HepG2 (cell line): ENCODE measurements around the gene GPR15LG. TPM values are rescaled to one million over a fixed set of nuclear protein-coding genes. Genes with fewer than 3 reads are reported as not detected.

Experiments
- ATAC-seq: fragments of 200-7000 bp; cut with Tn5 transposase; 3 replicates; pipeline ENCODE4 v1.9.1; 2020; ENCODE audit warnings: mild to moderate bottlenecking, moderate library complexity
- BruUV-seq: library from RNA; stranded (reverse); fragments of 400-500 nt; replicated peaks from 2 replicates; lab custom pipeline; 2021; lab: Mats Ljungman, UMichigan
- CTCF ChIA-PET: fragments of 300-600 bp; formaldehyde crosslinking; extraction: SDS; loops from one replicate; lab custom pipeline; 2021; ENCODE audit warnings: low total read pairs, inconsistent platforms, low intra/inter-chr PET ratio; lab: Yijun Ruan, JAX
- POLR2A ChIA-PET: fragments of 350-600 bp; sonication (Branson Sonifier 250); formaldehyde crosslinking; loops from one replicate; lab custom pipeline; 2020; ENCODE audit warnings: antibody characterized with exemption, inconsistent platforms; lab: Yijun Ruan, JAX
- DNase-seq: peaks from one replicate; pipeline ENCODE4 v3.0.0-alpha.2; 2015; ENCODE audit warnings: low spot score
- FAIRE-seq: peaks from 3 replicates; lab custom pipeline; 2011; peaks lifted over from hg19 to GRCh38; lab: Jason Lieb, UNC
- H2AFZ ChIP-seq: one replicate; pipeline ENCODE4 v1.6.1; 2011; ENCODE audit warnings: low read length, inconsistent platforms
- H3K27ac ChIP-seq: fragments of 300-600 bp; 3 replicates; pipeline ENCODE4 v1.8.0; 2011; ENCODE audit warnings: mixed run types, mild to moderate bottlenecking, mixed read lengths, low read length, inconsistent platforms; ENCODE audit not compliant: insufficient read depth; ENCODE audit errors: extremely low read length
- H3K27me3 ChIP-seq, 2 experiments: fragments of 200-600 bp in 1 of 2; 2 replicates in 1 of 2; 3 replicates in 1 of 2; pipeline versions ENCODE4 v1.6.0 to v1.8.0; 2011; ENCODE audit warnings: low read length in 2 of 2, mild to moderate bottlenecking in 2 of 2, moderate library complexity in 2 of 2, inconsistent platforms in 1 of 2; ENCODE audit not compliant: insufficient read depth in 2 of 2, control insufficient read depth in 1 of 2
- H3K36me3 ChIP-seq, 2 experiments: fragments of 200-600 bp in 1 of 2; replicated peaks in 1 of 2; 2 replicates in 1 of 2; 3 replicates in 1 of 2; pipeline versions ENCODE4 v1.5.1 to v1.8.0; 2011; ENCODE audit warnings: low read length in 2 of 2, inconsistent platforms in 1 of 2; ENCODE audit not compliant: insufficient read depth in 2 of 2, control insufficient read depth in 1 of 2
- H3K4me1 ChIP-seq: 2 replicates; pipeline ENCODE4 v1.5.1; 2012; ENCODE audit warnings: low read length, inconsistent platforms; ENCODE audit not compliant: insufficient read depth
- H3K4me2 ChIP-seq: 2 replicates; pipeline ENCODE4 v1.6.0; 2011; ENCODE audit warnings: low read depth, low read length, inconsistent platforms
- H3K4me3 ChIP-seq, 3 experiments: fragments of 200-600 bp in 1 of 3; sonication (generic), shearing (Covaris generic) in 1 of 3; replicated peaks in 1 of 3; 2 replicates each; pipeline ENCODE4 v1.5.1; 2011 to 2016; ENCODE audit warnings: low read length in 3 of 3, inconsistent platforms in 2 of 3, low read depth in 2 of 3, mild to moderate bottlenecking in 2 of 3, control low read depth in 1 of 3, mixed read lengths in 1 of 3; ENCODE audit not compliant: insufficient read depth in 1 of 3
- H3K79me2 ChIP-seq: one replicate; pipeline ENCODE4 v1.6.1; 2011; ENCODE audit warnings: low read length, inconsistent platforms; ENCODE audit not compliant: insufficient read depth
- H3K9ac ChIP-seq: 2 replicates; pipeline ENCODE4 v1.6.0; 2011; ENCODE audit warnings: mild to moderate bottlenecking, low read depth, low read length, inconsistent platforms; ENCODE audit not compliant: insufficient read depth
- H3K9me3 ChIP-seq: 2 replicates; pipeline ENCODE4 v1.5.1; 2012; ENCODE audit warnings: mild to moderate bottlenecking, low read length
- H4K20me1 ChIP-seq: 2 replicates; pipeline ENCODE4 v1.6.0; 2011; ENCODE audit warnings: inconsistent platforms, mild to moderate bottlenecking, low read length, moderate library complexity; ENCODE audit not compliant: insufficient read depth
- ADNP ChIP-seq: sonication (generic); formaldehyde crosslinking; IDR thresholded peaks from 2 replicates; pipeline ENCODE4 v1.4.0; 2020; ENCODE audit warnings: missing genetic modification reagents
- FOSL1 ChIP-seq: sonication (generic); formaldehyde crosslinking; IDR thresholded peaks from 2 replicates; pipeline ENCODE4 v1.9.0; 2021; ENCODE audit warnings: missing genetic modification reagents, borderline replicate concordance
- GMEB2 ChIP-seq: IDR thresholded peaks from 2 replicates; pipeline ENCODE4 v1.6.1; 2016; ENCODE audit warnings: missing biosample characterization, missing genetic modification reagents, low read depth
- ONECUT2 ChIP-seq: sonication (generic); formaldehyde crosslinking; IDR thresholded peaks from 2 replicates; pipeline ENCODE4 v1.4.0; 2020; ENCODE audit warnings: missing genetic modification reagents
- PLSCR1 ChIP-seq: sonication (generic); formaldehyde crosslinking; IDR thresholded peaks from 2 replicates; pipeline ENCODE4 v1.5.0; 2020; ENCODE audit warnings: missing genetic modification reagents, mild to moderate bottlenecking, borderline replicate concordance
- POGZ ChIP-seq: sonication (generic); formaldehyde crosslinking; IDR thresholded peaks from 2 replicates; pipeline ENCODE4 v1.4.0; 2020; ENCODE audit warnings: mild to moderate bottlenecking, missing genetic modification reagents
- POLR2AphosphoS2 ChIP-seq: IDR thresholded peaks from 2 replicates; pipeline ENCODE4 v1.6.1; 2011; ENCODE audit warnings: low read depth, low read length, improper control_type of control experiment
- SRY ChIP-seq: sonication (generic); formaldehyde crosslinking; IDR thresholded peaks from 2 replicates; pipeline ENCODE4 v1.8.0; 2022; ENCODE audit warnings: mild to moderate bottlenecking, missing genetic modification reagents
- ZBTB46 ChIP-seq: sonication (generic); formaldehyde crosslinking; IDR thresholded peaks from 2 replicates; pipeline ENCODE4 v1.4.0; 2020; ENCODE audit warnings: mild to moderate bottlenecking, missing genetic modification reagents, borderline replicate concordance
- ZNF12 ChIP-seq: sonication (generic); formaldehyde crosslinking; IDR thresholded peaks from 2 replicates; pipeline ENCODE4 v1.5.0; 2020; ENCODE audit warnings: missing genetic modification reagents
- ZNF407 ChIP-seq: sonication (generic); formaldehyde crosslinking; IDR thresholded peaks from one replicate; pipeline ENCODE4 v1.5.1; 2020; ENCODE audit warnings: mild to moderate bottlenecking, missing genetic modification reagents; ENCODE audit errors: not compliant biosample characterization
- WGBS: methylation state at CpG from one replicate; pipeline ENCODE4 v1.1.6; 2017; ENCODE audit warnings: low lambda C conversion rate; 5-methylcytosine and 5-hydroxymethylcytosine counted together
- in situ Hi-C: cut with HindIII; loops from 2 replicates; pipeline ENCODE4 v1.10.0; 2017; ENCODE audit warnings: low pct_unique_long_range_greater_than_20kb; ENCODE audit not compliant: extremely low pct_ligation_motif_present
- intact Hi-C: fragments of 100-400 bp; cut with micrococcal nuclease; formaldehyde crosslinking; loops from one replicate; pipeline ENCODE4 v1.10.0; 2022; ENCODE audit not compliant: unreplicated experiment
- polyA plus RNA-seq, 8 experiments: library from polyadenylated mRNA; depleted of rRNA in 3 of 8; stranded (reverse) in 7 of 8; unstranded in 1 of 8; fragments of >200 nt; fragmentation: Illumina TruSeq in 4 of 8; extraction: Trizol in 4 of 8; gene quantifications; 2 replicates each; pipeline versions ENCODE4 v1.2.1 to v1.2.3, GENCODE V29; 2011 to 2016; ENCODE audit warnings: low read depth in 4 of 8, missing spikeins in 1 of 8, mixed read lengths in 1 of 8; ENCODE audit not compliant: insufficient read depth in 1 of 8
- total RNA-seq, 5 experiments: library from RNA; depleted of rRNA; stranded (reverse); fragments of >200 nt; fragmentation: Illumina TruSeq; extraction: Trizol; gene quantifications; 2 replicates each; pipeline ENCODE4 v1.2.3, GENCODE V29; 2016; ENCODE audit warnings: low read depth in 1 of 5

The GPR15LG gene
- total and polyA plus RNA-seq, 2 of the 13 experiments (the other 11 are each of a cell fraction or from before 2014, with no cell fraction given): not detected

GRCh38 chr10:84226616-84227015, 53.0 kb downstream of the GPR15LG start (continued):
- TF ChIP-seq PLSCR1: no peak

GRCh38 chr10:84227810-84228209, 54.2 kb downstream of the GPR15LG start:
- H3K4me2 ChIP-seq: no peak overlapping the region
- ChIA-PET CTCF (no interaction called here), POLR2A (no interaction called here)
- H3K9ac ChIP-seq: no peak overlapping the region
- DNase-seq: no peak
- in situ Hi-C loops: no loop called here
- no peaks in the 10 kb centered on the region for H3K36me3 ChIP-seq
- 2% methylated on average over 4 of the region's 4 CpGs for WGBS
- H3K9me3 ChIP-seq: no peaks in the 10 kb centered on the region
- no peak overlapping the region for H3K27ac ChIP-seq
- intact Hi-C loops: no loop called here
- H3K4me1 ChIP-seq: no peaks in the 10 kb centered on the region
- no peak for FAIRE-seq
- no peak overlapping the region for H3K4me3 ChIP-seq
- no peaks in the 10 kb centered on the region for H4K20me1 ChIP-seq
- no peak for ATAC-seq
- BruUV-seq: no TSS peak
- no peaks in the 10 kb centered on the region for H3K79me2 ChIP-seq
- H3K27me3 ChIP-seq: peaks cover 0 to 17% of the 10 kb centered on the region in 2 experiments; a peak in 2 of 5 replicates
- no peak overlapping the region for H2AFZ ChIP-seq
- TF ChIP-seq POGZ (CRISPR knock-in tag) (no peak), GMEB2 (CRISPR knock-in tag) (no peak), ADNP (CRISPR knock-in tag) (no peak), ZNF407 (CRISPR knock-in tag) (no peak), ZNF12 (CRISPR knock-in tag) (no peak), FOSL1 (CRISPR knock-in tag) (no peak), POLR2AphosphoS2 (no peak), ONECUT2 (CRISPR knock-in tag) (no peak), SRY (CRISPR knock-in tag) (no peak), ZBTB46 (CRISPR knock-in tag) (no peak)
